ENCODE data around the gene PSEN1.

PSEN1 gene

GRCh38 chr14:73255693-73256225 lies 119.5 kb downstream of the PSEN1 start:
- peak; percentile 1 for DNase-seq

GRCh38 chr14:73258076-73258475 lies 121.8 kb downstream of the PSEN1 start:
- DNase-seq: no peak

- DNase-seq: peak; percentile 55
Measured at GRCh38 chr14:73258845-73259611, 122.7 kb downstream of the PSEN1 start.

DNA sequence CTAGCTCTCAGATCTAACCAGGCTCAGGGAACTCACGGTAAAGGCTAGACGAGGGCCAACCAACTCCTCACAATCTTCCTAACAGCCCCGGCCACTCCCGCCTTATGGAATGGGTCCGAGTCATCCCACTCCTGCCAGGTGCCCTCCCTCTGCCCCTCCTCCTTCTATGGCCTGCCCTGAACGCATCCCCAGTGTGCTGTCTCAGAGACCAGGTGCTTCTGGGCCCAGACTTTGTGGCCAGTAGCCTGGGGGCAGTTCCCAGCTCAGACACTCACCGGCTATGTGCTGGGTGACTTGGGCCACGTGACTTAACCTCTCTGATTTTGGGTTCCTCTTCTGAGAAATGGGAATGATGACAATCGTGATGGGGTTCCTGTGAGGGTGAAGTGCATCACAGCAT lies 123.5 kb downstream of the PSEN1 start:
- DNase-seq: peak; percentile 33

DNA sequence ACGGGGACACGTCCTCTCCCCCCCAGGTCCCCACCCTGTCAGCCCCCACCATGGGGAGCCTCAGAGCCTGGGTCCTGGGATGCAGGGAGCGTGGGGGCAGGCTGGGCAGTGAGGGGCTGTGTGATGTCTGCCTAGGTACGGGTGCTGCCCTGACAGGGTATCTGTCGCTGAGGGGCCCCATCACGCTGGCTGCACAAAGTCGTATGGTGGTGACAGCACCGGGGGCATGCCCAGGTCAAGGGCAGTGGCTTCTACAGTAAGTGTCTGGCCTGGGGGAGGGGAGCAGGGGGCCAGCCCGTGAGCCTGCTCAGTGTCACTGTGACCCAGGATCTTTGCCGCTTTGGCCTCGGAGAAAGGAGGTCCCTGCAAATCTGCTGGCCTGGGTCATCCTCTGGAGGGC lies 124.3 kb downstream of the PSEN1 start:
- DNase-seq: no peak

- no peak for DNase-seq
Measured at GRCh38 chr14:73261075-73261474, 124.8 kb downstream of the PSEN1 start.

DNA sequence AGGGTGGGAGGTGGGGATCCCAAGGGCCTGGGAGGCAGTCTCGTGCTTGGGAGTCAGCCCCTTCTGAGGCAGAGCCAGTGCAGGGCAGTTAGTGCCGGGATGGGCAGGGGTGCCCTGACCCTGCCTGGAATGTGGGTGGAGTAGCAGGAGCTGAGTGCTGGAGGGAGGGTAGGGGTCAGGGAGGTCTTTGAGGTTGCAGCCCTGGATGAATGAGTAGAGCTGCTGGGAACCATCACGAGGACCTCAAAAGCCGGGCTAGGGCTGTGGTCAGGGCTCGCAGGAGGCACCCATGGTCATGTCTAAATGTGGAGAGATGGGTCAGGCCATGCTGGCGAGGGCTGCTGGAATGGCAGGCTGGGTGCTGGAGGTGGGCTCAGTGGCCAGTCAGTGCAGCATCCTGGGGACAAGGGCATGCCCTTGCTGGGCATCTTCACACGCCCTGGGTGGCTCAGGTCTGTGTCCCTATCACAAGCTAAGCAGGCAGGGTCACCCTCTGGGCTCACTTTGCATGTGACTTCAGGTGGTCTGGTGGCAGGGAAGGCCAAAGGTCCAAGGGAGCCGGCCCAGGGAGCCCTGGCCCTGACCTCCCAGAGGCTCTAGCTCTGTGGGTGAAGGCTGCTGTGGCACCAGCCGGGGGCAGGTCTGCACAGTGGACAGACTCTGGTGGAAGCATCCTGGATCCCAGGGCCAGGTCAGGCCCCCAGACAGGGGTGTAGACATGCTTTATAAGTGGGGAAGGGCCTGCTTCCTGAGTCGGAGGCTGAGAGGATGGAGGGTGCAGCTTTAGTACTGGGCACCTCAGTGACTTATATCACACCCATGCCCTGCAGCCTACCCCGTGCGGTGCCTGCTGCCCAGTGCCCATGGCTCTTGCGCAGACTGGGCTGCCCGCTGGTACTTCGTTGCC lies 125.5 kb downstream of the PSEN1 start:
- DNase-seq: no peak

- no peak for DNase-seq
Measured at GRCh38 chr14:73262427-73263183, 126.3 kb downstream of the PSEN1 start.

GRCh38 chr14:73263606-73264005 lies 127.3 kb downstream of the PSEN1 start:
- DNase-seq: no peak

DNA sequence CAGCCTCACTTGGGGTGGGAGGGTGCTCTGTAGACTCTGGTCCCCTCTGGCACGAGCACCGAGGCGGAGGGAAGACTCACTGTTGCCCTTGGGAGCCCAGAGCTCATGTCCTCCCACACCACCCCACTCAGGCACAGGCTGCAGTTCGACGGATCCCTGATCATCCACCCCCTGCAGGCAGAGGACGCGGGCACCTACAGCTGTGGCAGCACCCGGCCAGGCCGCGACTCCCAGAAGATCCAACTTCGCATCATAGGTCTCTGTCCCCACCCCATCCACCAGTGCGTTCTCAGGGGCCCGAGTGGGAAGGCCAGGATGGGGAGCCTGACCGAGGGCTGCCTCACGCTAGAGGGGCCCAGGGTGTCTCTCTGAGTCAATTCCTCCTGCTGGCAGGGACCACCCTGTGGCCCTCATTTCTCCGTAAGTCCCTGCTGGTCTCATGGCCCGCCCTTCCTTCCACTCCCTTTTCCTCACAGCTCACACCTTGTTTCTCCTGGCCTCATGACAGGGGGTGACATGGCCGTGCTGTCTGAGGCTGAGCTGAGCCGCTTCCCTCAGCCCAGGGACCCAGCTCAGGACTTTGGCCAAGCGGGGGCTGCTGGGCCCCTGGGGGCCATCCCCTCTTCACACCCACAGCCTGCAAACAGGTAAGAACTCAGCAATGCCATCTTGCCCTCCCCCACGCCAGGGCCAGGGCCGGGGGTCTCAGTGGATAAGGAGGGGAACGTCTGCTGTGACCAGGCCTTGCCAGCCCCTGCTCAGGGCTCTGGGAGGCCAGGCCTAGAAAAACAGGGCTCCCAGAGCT lies 128.0 kb downstream of the PSEN1 start:
- DNase-seq: no peak

DNA sequence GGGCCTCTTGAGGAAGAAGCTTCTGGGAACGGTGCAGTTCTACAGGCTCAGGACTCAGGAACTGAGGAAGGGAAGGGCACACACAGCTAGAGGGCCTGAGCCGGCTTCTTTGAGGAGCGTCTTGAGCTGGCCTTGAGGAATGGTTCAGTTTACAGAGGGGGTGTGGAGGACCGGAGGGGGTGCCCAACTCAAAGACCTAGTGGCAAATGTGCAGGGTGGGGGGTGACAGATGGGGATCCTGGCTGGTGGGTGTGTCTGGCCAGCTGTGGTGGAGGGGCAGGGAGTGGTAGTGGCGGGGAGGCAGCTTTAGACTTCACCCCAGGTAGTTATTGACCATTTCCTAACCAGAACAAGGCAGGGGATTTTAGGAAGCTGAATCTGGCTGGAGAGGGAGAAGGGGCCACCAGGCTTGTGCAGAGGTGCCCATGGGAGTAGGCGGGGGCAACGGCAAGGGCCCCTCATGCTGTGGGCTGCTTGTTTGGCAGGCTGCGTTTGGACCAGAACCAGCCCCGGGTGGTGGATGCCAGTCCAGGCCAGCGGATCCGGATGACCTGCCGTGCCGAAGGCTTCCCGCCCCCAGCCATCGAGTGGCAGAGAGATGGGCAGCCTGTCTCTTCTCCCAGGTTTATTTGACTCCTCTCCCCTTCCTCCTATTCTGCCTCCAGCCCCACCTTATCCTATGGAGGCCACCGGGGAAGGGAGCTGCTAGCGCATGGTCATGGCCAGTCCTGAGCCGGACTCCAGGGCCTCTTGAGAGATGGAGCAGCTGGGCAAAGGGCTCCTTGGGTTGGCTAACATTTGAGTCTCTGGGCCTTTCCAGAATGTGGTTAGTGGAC lies 128.8 kb downstream of the PSEN1 start:
- no peak for DNase-seq

DNA sequence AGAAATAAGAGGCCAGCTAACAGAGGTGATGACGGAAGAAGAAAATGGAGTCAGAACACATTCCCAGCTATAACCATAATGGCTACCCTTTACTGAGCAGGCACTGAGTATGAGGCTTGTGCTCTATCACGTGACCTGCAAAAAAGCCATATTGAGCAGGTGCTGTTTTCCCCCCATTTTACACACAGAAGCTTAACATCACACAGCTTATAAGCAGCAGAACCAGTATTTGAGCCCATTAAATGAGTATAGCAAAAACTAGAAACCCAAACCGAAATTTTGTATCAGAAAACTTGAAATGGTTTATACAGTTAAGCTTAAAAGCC lies 129.4 kb downstream of the PSEN1 start:
- no peak for DNase-seq

DNA sequence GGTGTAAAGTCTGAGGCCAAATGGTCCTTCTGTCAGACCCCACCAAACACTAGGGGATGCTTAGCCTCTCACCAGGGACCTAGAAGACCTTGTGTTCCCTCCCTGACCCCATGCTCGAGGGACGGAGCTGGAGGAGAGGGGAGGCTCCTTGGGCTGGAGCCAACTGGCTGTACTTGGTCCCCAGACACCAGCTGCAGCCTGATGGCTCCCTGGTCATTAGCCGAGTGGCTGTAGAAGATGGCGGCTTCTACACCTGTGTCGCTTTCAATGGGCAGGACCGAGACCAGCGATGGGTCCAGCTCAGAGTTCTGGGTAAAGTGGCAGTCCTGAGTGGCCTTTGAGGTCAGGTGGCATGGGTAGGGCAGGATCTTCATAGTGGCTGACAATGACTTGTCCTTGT lies 130.0 kb downstream of the PSEN1 start:
- DNase-seq: no peak

DNA sequence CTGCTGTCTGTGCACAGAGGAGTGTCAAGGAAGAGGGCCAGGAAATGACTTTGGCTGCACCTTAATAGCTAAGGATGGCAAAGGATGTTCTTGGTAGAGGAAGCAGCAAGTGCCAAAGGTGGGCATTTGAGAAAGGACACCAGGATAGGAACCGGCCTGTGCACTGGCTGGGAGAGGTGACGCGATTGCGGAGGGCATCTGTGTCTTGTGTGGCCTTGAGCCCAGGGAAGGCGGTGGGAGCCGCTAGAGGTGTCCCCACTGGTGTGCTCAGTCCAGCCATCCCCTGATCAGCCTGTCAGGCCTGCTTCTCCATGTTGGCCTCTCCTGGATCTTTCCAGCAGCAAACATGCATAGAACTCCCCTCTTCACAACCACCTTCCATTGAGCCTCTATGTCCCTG lies 131.2 kb downstream of the PSEN1 start:
- no peak for DNase-seq

DNA sequence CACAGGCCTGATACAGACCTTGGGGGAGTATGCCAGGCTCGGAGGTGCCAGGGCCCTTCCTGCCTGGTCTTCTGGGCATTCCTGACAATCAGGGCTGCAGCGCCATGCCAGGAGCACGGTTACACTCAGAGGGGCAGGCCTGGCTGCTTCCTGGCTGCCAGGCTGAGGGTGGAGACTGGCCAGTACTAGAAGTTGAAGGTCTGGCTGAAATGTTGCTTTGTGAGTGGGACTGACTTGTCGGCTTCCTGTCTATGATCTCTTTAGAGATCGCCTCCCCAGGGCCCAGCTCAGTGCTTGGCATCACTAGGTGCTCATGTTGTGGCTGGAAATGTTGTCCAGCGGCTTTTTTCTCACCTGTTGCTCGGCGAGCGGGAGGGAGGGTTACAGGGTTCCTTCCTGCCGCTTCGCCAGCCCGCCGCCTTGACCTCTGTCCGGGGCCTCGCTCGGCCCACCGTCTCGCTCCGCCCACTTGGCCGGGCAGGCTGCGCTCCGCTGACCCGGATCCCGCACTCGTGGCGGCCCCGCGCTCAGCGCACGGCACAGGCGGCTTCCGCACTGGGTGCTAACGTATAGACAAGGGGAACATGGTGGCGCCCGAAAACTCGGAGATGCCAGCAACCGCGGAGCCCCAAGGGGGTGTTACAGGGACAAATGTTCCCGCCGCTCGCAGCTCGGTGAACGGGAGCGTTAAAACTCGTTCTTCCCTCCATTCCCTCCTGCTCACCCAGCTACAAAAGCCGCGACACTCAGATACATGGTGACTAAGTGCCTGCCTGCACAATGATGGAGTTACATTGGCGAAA lies 133.6 kb downstream of the PSEN1 start:
- no peak for DNase-seq

- no peak for DNase-seq
Measured at GRCh38 chr14:73272393-73272792, 136.1 kb downstream of the PSEN1 start.
